Activated CD4-positive, alpha-beta memory T cell treated with anti-CD3 and anti-CD28 coated beads for 36 hours (primary cell): ENCODE measurements around the gene SPATA20. TPM values are rescaled to one million over a fixed set of nuclear protein-coding genes. Genes with fewer than 3 reads are reported as not detected.

Experiments used
- CTCF ChIA-PET: fragments of 350-600 bp; sonication (Branson Sonifier 250); formaldehyde crosslinking; loops from one replicate; lab custom pipeline; 2021; ENCODE audit warnings: antibody characterized with exemption, inconsistent platforms; lab: Charles Lee
- POLR2A ChIA-PET: fragments of 350-600 bp; sonication (Branson Sonifier 250); formaldehyde crosslinking; loops from one replicate; lab custom pipeline; 2021; ENCODE audit warnings: antibody characterized with exemption; lab: Charles Lee
- DNase-seq: peaks from one replicate; pipeline ENCODE4 v3.0.0-alpha.2; 2020
- H3K27ac Mint-ChIP-seq: one replicate; pipeline ENCODE4 v1.8.0; 2021; ENCODE audit warnings: mixed read lengths
- H3K27me3 Mint-ChIP-seq: one replicate; pipeline ENCODE4 v1.8.0; 2021; ENCODE audit warnings: mixed read lengths
- H3K36me3 Mint-ChIP-seq: one replicate; pipeline ENCODE4 v1.8.0; 2021; ENCODE audit warnings: mixed read lengths
- H3K4me1 Mint-ChIP-seq: one replicate; pipeline ENCODE4 v1.8.0; 2021; ENCODE audit warnings: low read depth, mixed read lengths
- H3K4me3 Mint-ChIP-seq: one replicate; pipeline ENCODE4 v1.8.0; 2021; ENCODE audit warnings: mild to moderate bottlenecking, mixed read lengths
- H3K9me3 Mint-ChIP-seq: one replicate; pipeline ENCODE4 v1.8.0; 2021; ENCODE audit warnings: mixed read lengths
- intact Hi-C: fragments of 100-400 bp; cut with micrococcal nuclease; formaldehyde crosslinking; loops from one replicate; pipeline ENCODE4 v1.15.1; 2023
- total RNA-seq, 2 experiments: library from RNA; stranded (reverse); gene quantifications; one replicate each; pipeline ENCODE4 v1.2.3, GENCODE V29; 2021

Gene SPATA20
- total RNA-seq, 2 experiments from 2014 or later: 22.8 to 23.4 TPM

DNA sequence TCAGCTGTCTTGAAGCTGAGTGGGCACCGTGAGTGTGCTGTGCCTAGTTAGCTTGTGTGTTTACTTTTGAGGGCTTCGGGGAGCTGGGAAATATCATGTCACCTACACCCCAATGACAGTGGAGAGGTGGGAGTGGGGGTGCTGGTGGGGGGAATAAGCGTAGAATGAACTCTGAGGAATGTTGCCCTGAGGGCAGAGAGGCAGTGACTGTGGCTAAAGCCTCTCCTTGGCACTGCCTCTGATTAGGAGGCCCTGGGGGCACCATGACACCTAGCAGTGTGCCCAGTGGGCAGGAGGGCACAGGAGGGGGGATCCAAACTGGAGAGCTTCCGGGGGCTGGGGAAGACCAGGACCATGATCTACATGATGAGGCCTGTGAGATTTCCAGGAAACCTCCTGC lies 38.4 kb downstream of the SPATA20 start:
- no peak for DNase-seq
- Mint-ChIP-seq H3K27me3 (no peaks in the 10 kb centered on the region), H3K36me3 (no peaks in the 10 kb centered on the region), H3K27ac (no peak overlapping the region), H3K4me1 (no peaks in the 10 kb centered on the region), H3K9me3 (no peaks in the 10 kb centered on the region), H3K4me3 (no peak overlapping the region)
- ChIA-PET POLR2A (no interaction called here), CTCF (no interaction called here)
- intact Hi-C loops: no loop called here

DNA sequence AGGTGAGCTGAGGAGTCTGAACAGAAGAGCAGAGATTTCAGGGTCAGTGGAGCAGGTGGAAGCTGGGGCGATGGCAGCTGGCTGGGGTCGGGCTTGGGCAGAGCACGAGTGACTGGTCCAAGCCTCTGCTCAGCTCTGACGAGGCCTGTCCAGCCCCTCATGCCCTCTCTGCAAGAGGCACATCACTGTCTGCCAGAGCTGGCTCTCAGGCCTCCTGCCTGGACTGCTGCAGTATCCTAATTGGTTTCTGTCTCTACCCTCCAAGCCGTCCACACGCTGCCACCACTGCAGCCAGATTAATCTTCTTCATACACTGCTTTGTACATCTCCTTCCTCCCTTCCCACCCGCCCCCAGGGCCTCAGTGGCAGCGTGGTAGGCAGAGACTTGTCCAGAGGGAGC lies 38.9 kb downstream of the SPATA20 start:
- Mint-ChIP-seq H3K4me3 (no peak overlapping the region), H3K4me1 (no peaks in the 10 kb centered on the region), H3K27me3 (no peaks in the 10 kb centered on the region), H3K27ac (no peak overlapping the region), H3K9me3 (no peaks in the 10 kb centered on the region), H3K36me3 (no peaks in the 10 kb centered on the region)
- DNase-seq: no peak
- intact Hi-C loops: no loop called here
- ChIA-PET CTCF (no interaction called here), POLR2A (no interaction called here)

DNA sequence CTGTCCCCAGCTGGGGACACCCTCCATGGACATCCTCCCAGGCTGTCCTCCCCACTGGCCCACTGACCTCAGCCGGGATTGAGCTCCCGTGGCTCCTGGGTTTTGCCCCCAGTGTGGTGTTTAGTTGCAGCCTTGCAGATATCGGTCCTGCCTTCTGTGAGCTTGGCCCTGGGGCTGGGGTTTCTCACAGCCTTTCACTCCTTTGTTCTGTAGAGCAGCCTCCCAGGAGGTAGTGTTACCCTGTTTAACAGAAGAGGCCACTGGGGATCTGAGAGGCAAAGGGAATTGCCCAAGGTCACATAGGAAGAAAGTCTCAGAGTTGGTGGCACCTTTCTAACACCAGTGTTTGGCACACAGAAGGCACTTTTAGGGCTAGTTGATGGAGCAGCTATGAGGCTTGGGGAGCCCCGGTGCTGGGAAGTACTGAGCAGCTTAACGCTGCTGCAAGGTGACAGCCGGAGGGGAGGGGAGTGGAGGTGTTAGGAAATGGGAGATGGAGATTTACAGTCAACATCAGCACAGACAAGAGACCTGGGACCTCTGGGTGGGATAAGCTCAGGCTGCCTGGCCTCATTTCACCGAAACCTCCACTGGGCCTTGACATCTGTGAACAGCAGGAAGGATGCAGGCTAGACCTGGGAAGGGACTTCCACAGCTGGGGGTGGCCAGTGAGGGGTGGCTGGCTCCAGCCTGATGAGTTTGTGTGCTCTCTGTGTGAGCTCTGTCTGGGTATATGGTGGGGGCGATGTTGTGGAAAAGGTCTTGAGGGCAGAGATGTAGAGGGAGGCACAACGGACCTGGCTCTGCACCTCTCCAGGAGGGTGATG lies 39.7 kb downstream of the SPATA20 start:
- POLR2A ChIA-PET: no interaction called here
- no peak for DNase-seq
- CTCF ChIA-PET: no interaction called here
- Mint-ChIP-seq H3K4me1 (no peaks in the 10 kb centered on the region), H3K27ac (no peak overlapping the region), H3K4me3 (no peak overlapping the region), H3K9me3 (no peaks in the 10 kb centered on the region), H3K36me3 (no peaks in the 10 kb centered on the region), H3K27me3 (no peaks in the 10 kb centered on the region)
- intact Hi-C loops: no loop called here

- POLR2A ChIA-PET: no interaction called here
Observed at GRCh38 chr17:50587571-50587970, 40.6 kb downstream of the SPATA20 start.

DNA sequence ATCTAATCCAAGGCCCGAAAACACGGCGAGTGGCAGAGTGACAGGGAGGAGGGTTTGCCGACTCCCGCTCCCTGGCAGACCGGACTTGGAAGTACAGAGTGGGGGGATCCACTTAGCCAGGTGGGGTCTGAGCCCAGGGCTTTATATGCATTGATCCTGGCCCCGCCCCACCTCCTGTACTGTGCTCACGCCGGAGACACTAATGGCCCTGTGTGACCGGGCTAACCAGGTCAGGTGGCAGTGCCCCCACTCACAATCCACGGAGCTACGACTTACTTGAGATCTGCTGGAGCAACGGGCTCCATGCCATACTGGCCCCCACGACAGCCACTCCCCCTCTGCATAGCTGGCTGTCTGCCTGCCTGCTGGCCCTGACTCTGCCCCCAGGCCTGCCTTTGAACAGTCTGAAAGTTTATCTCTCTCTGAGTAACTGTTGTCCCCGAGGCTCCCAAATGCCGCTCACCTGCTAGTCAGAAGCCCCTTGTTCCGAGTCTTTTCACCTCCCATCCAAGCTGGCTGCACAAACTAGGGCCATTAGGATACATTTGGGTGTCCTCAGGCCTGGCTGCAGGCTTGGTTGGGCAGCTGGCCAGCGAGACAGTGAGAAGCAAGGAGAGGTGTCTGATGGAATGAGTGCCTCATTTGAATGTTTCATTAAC lies 41.5 kb downstream of the SPATA20 start:
- Mint-ChIP-seq H3K27ac (no peak overlapping the region), H3K4me1 (no peaks in the 10 kb centered on the region), H3K27me3 (peaks cover 2% of the 10 kb centered on the region), H3K36me3 (no peaks in the 10 kb centered on the region), H3K9me3 (no peaks in the 10 kb centered on the region), H3K4me3 (no peak overlapping the region)
- intact Hi-C loops: no loop called here
- ChIA-PET POLR2A (no interaction called here), CTCF (interaction anchor here (1.2 to 1.3 kb wide), 2 partner anchors 41 to 42 kb away, joined by 3 read pairs; partner anchors contain the start of gene SPATA20)
- DNase-seq: no peak

More at GRCh38 chr17:50587571-50587970, 40.6 kb downstream of the SPATA20 start:
- H3K4me3 Mint-ChIP-seq: no peak overlapping the region
- no peak overlapping the region for H3K27ac Mint-ChIP-seq
- H3K36me3 Mint-ChIP-seq: no peaks in the 10 kb centered on the region
- intact Hi-C loops: no loop called here
- no peaks in the 10 kb centered on the region for H3K4me1 Mint-ChIP-seq
- DNase-seq: no peak
- no peaks in the 10 kb centered on the region for H3K9me3 Mint-ChIP-seq
- CTCF ChIA-PET: no interaction called here
- peaks cover 2% of the 10 kb centered on the region for H3K27me3 Mint-ChIP-seq

DNA sequence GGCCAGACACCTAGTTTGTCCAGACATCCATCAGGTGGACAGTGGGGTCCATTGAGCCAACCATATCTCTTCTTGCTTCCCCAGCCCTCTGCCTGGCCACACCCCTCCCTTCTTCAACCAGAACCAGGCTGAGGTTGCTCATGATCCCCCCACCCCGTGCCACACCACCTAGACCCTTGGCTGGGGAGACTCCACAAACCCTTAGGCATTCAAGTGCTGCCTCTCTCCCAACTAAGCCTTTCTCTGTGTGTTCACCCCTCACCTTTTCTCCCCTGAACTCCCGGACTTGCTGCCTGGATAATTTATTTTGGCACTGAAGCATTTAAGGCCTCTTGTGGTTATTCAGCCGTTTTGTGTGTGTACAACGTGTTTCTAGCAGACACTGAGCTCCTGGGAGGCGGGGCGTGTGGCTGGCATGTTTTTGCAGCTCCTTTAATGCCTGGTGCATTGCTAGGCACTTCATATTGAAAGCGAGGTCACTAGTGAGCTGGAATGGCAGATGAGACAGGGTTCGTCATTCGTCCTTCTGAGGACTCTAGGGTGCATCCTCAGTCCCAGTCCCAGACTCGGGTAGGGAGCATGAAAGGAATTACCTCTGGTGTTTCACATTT lies 42.2 kb downstream of the SPATA20 start:
- POLR2A ChIA-PET: no interaction called here
- Mint-ChIP-seq H3K36me3 (no peaks in the 10 kb centered on the region), H3K27ac (no peak overlapping the region), H3K4me1 (no peaks in the 10 kb centered on the region), H3K4me3 (no peak overlapping the region), H3K9me3 (no peaks in the 10 kb centered on the region), H3K27me3 (peaks cover 2% of the 10 kb centered on the region)
- CTCF ChIA-PET: interaction anchor here (1.2 to 1.3 kb wide), 2 partner anchors 41 to 42 kb away, joined by 3 read pairs; partner anchors contain the start of gene SPATA20
- no peak for DNase-seq
- intact Hi-C loops: no loop called here

- POLR2A ChIA-PET: no interaction called here
Observed at GRCh38 chr17:50590946-50591737, 44.2 kb downstream of the SPATA20 start.

DNA sequence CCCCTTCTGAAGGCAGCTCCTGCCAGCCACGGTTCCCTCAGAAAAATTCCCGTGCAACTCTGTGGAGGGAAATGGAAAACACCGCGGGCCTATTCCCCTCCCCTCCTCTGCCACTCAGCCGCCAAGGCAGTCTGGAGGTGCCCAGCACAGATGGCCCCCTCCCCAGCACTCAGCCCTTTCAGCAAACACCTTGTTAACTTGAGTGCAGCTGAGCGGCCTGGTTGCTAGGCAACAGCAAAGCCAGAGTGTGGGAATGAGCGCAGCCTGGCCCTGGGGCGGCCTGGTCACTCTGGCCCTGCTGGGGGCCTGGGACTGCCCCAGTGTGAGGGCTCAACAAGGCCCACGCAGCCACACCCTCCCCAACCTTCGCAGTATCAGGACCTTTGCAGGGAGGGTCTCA lies 46.3 kb downstream of the SPATA20 start:
- intact Hi-C loops: no loop called here
- CTCF ChIA-PET: no interaction called here
- Mint-ChIP-seq H3K27me3 (peaks cover 2% of the 10 kb centered on the region), H3K27ac (no peak overlapping the region), H3K9me3 (no peaks in the 10 kb centered on the region), H3K36me3 (no peaks in the 10 kb centered on the region), H3K4me1 (no peaks in the 10 kb centered on the region), H3K4me3 (no peak overlapping the region)
- no peak for DNase-seq
- POLR2A ChIA-PET: no interaction called here

More at GRCh38 chr17:50590946-50591737, 44.2 kb downstream of the SPATA20 start:
- no peak overlapping the region for H3K4me3 Mint-ChIP-seq
- H3K27me3 Mint-ChIP-seq: peaks cover 2% of the 10 kb centered on the region
- H3K36me3 Mint-ChIP-seq: no peaks in the 10 kb centered on the region
- no peaks in the 10 kb centered on the region for H3K9me3 Mint-ChIP-seq
- no peaks in the 10 kb centered on the region for H3K4me1 Mint-ChIP-seq
- intact Hi-C loops: no loop called here
- H3K27ac Mint-ChIP-seq: no peak overlapping the region
- DNase-seq: no peak
- CTCF ChIA-PET: no interaction called here

DNA sequence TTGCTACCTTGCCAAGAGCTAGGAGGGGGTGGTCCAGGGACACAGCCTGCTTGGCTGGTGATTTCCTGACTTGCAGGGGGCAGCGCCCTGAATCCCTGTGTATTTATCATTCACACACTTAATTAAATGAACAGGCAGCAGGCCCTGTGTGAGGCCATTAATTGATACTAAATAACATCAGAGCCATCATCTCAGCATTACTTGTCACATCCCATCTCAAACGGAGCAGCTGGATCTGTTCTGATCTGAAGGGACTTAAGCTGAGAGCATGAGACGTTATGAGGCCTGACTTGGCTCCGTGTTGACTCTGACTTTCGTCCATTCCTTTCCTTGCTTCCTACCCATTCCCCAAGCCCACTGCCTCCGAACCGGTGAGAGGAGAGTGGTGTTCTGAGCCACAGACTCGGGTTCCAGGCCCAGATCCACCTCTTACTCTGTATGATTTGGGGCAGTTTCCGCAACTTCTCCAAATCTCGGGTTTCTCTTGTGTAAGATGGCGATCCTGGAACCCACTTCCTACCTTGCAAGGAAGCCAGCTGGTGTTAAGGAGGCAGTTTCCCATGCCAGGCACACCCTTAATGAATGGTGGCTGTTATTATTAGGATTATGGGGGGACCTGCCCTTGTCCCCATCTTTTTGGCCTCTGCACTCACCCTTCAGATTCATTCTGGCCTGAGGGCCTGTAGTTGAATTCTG lies 47.3 kb downstream of the SPATA20 start:
- H3K27me3 Mint-ChIP-seq: peaks cover 2% of the 10 kb centered on the region
- H3K4me1 Mint-ChIP-seq: no peaks in the 10 kb centered on the region
- intact Hi-C loops: no loop called here
- POLR2A ChIA-PET: no interaction called here
- CTCF ChIA-PET: no interaction called here
- H3K36me3 Mint-ChIP-seq: no peaks in the 10 kb centered on the region
- DNase-seq: no peak
- no peak overlapping the region for H3K4me3 Mint-ChIP-seq
- H3K27ac Mint-ChIP-seq: no peak overlapping the region
- no peaks in the 10 kb centered on the region for H3K9me3 Mint-ChIP-seq

DNA sequence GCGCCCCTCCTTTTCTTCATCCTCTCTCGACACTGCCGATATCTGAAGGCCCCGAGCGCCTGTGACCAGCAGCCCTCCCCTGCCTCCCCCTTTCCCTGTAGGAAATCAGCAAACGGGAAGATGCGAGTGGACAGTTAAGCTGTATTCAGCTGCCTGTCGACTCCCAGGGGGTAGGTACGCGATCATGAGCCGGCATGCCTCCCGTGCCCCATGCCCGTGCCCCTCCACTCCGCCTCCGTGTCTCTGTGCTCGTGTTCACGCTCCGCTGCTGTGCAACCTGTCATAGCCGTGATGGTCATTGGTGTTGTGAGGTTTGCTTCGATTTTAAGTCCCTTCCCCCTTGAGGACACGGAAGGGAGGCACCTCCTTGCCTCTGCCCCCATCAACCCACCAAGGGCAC lies 47.9 kb downstream of the SPATA20 start:
- Mint-ChIP-seq H3K9me3 (no peaks in the 10 kb centered on the region), H3K4me1 (no peaks in the 10 kb centered on the region), H3K4me3 (no peak overlapping the region), H3K27me3 (peaks cover 2% of the 10 kb centered on the region), H3K36me3 (no peaks in the 10 kb centered on the region), H3K27ac (no peak overlapping the region)
- DNase-seq: no peak
- intact Hi-C loops: no loop called here
- ChIA-PET CTCF (no interaction called here), POLR2A (no interaction called here)

GRCh38 chr17:50596191-50597037 lies 49.4 kb downstream of the SPATA20 start:
- CTCF ChIA-PET: no interaction called here
- no peak overlapping the region for H3K27ac Mint-ChIP-seq
- POLR2A ChIA-PET: no interaction called here
- H3K4me1 Mint-ChIP-seq: no peaks in the 10 kb centered on the region
- no peaks in the 10 kb centered on the region for H3K9me3 Mint-ChIP-seq
- no peak overlapping the region for H3K4me3 Mint-ChIP-seq
- intact Hi-C loops: no loop called here
- no peak for DNase-seq
- no peaks in the 10 kb centered on the region for H3K36me3 Mint-ChIP-seq
- peaks cover 2% of the 10 kb centered on the region for H3K27me3 Mint-ChIP-seq
